Tibial artery (tissue), 4 donors: Measurements from ENCODE around the gene IMPDH2.
A peak's percentile ranks its signal among the peaks of the same experiment; 100 is the strongest.

Experiments
- DNase-seq, 2 donors: peaks; one replicate each; pipeline ENCODE4 v3.0.0-alpha.2; 2019
- H3K27ac ChIP-seq, 2 donors: fragments of 200-600 bp; sonication (generic) in 1 of 2; 1 replicate in 1 of 2; 2 replicates in 1 of 2; pipeline ENCODE4 v1.5.1; 2018 to 2019; ENCODE audit warnings: mild to moderate bottlenecking in 1 of 2
- H3K27me3 ChIP-seq, 2 donors: fragments of 200-600 bp; sonication (generic) in 1 of 2; one replicate each; pipeline versions ENCODE4 v1.5.1 to v1.6.0; 2016 to 2019
- H3K36me3 ChIP-seq, 3 donors: fragments of 200-600 bp; sonication (generic) in 2 of 3; one replicate each; pipeline ENCODE4 v1.5.1; 2016 to 2019; ENCODE audit warnings: mild to moderate bottlenecking in 2 of 3
- H3K4me1 ChIP-seq, 4 donors: fragments of 200-600 bp; sonication (generic) in 2 of 4; 1 replicate in 3 of 4; 2 replicates in 1 of 4; pipeline ENCODE4 v1.5.1; 2016 to 2019
- H3K4me3 ChIP-seq, 2 donors: fragments of 200-600 bp; sonication (generic) in 1 of 2; 1 replicate in 1 of 2; 2 replicates in 1 of 2; pipeline ENCODE4 v1.5.1; 2018 to 2019; ENCODE audit warnings: mild to moderate bottlenecking in 2 of 2
- H3K9me3 ChIP-seq, 3 donors: fragments of 200-600 bp; sonication (generic) in 1 of 3; one replicate each; pipeline ENCODE4 v1.5.1; 2016 to 2019
- intact Hi-C: fragments of 100-400 bp; cut with DNase I; formaldehyde crosslinking; loops from one replicate; pipeline ENCODE4 v1.15.0; 2023; ENCODE audit warnings: low total_unique reads
- TF ChIP-seq, protein P1 (sequence below), 2 experiments: fragments of 200-600 bp in 1 of 2; fragments of 450-650 bp in 1 of 2; IDR thresholded peaks; one replicate each; pipeline ENCODE4 v1.5.1; 2017 to 2019; ENCODE audit warnings: antibody characterized with exemption in 2 of 2, mild to moderate bottlenecking in 1 of 2, moderate library complexity in 1 of 2

Gene IMPDH2

DNA sequence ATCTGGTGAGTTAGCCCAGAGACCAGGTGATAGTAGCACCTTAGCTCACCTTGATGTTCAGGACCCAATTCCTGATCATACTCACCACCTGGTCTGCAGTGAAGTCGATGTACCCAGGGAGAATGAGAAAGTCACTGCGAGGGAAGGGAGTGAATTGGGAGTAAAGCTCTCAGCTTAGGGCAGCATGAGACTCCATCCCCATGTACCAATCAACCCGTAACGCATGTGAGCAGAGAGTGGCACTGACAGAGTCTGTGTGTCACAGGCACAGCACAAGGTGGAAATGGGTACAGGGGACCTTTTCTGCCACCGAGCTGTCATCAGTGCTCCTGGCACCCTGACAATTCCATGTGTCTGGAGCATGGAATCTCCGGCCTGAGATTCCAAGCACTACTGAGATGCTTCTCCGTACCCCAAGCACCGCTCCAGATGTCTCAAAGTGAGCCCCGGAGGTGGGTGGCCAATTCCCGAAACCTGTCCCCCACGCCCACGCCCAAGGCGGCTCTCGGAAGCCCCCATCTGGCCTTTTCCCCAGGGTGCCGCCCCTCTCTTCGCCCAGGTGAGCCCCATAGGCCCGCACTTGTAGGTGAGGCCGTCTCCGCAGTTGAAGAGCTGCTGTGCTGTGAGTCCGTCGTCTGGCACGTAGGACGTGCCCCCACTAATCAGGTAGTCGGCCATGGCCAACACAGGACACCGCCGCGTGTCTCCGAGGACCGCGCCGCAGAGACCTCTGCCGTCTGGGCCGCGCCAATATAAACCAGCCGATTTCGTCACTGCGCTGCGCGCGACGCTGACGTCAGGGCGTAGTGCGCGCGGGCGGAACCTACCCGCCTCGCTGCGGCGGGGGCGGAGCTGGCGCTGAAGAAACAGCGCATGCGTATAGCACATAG, at the start of gene IMPDH2:
TSS of gene IMPDH2 (minus strand) at position 726 of the 890 bp plus-strand sequence. CDS start at position 678, 48 bp downstream.
- TF ChIP-seq, protein P1, sequence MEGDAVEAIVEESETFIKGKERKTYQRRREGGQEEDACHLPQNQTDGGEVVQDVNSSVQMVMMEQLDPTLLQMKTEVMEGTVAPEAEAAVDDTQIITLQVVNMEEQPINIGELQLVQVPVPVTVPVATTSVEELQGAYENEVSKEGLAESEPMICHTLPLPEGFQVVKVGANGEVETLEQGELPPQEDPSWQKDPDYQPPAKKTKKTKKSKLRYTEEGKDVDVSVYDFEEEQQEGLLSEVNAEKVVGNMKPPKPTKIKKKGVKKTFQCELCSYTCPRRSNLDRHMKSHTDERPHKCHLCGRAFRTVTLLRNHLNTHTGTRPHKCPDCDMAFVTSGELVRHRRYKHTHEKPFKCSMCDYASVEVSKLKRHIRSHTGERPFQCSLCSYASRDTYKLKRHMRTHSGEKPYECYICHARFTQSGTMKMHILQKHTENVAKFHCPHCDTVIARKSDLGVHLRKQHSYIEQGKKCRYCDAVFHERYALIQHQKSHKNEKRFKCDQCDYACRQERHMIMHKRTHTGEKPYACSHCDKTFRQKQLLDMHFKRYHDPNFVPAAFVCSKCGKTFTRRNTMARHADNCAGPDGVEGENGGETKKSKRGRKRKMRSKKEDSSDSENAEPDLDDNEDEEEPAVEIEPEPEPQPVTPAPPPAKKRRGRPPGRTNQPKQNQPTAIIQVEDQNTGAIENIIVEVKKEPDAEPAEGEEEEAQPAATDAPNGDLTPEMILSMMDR (IDR thresholded peaks at IDR 0.05), result no peak
- no peaks in the 10 kb centered on the region for H3K27me3 ChIP-seq
- intact Hi-C loops, result no loop called here
- H3K4me3 ChIP-seq, result peak within 1 kb of the TSS; percentile 63 to 86
- peak within 1 kb of the TSS; percentile 96 for H3K27ac ChIP-seq
- no peaks in the 10 kb centered on the region for H3K9me3 ChIP-seq
- peaks cover 38 to 77% (median 59%) of the 10 kb centered on the region in 3 donors for H3K36me3 ChIP-seq
- DNase-seq, result peak; percentile 91 to 95
- H3K4me1 ChIP-seq, result peaks cover 0 to 19% (median 14%) of the 10 kb centered on the region in 4 donors

DNA sequence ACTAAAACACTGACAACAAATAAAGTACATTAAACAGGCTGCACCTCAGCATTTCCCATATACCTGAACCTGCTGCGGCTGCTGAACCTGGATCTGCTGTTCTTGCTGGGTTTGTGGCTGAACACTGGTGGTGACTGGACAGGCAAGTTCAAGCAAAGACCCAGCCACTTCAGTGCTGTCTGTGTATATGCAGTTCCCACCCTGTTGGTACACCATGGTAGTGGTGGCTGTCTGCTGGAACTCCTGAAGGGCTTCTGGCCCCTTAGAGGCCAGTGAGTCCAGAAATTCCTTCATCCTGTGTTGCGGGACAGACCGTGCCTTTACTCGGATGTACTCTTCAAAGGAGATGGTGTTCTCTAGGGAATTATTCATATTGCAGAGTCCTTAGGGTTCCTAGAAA, 47.4 kb upstream of the IMPDH2 start:
- Histone ChIP-seq H3K9me3 (no peaks in the 10 kb centered on the region), H3K4me3 (no peak overlapping the region), H3K36me3 (peaks cover 56 to 73% (median 62%) of the 10 kb centered on the region in 3 donors), H3K4me1 (no peaks in the 10 kb centered on the region), H3K27ac (no peak overlapping the region), H3K27me3 (no peaks in the 10 kb centered on the region)
- intact Hi-C loops, result no loop called here
- DNase-seq, result no peak
- TF ChIP-seq, protein P1 (IDR thresholded peaks at IDR 0.05), result no peak

DNA sequence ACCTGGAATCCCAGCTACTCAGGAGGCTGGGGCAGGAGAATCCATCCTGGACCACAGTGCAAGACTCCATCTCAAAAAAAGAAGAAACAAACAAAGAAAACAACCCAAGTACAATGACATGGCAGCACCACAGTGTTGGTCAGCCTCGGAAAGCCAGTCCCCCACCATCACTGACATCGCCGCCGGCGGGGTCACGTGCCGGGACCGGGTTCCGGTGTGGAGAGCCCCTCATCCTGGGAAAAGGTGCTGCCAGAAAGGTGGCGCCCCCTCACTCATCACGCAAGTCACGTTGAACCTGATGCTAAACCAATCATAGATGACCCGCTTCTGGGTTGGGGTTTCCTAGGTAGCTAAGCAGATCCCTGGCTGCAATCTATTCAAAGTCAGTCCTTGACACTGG, 46.9 kb upstream of the IMPDH2 start:
- H3K9me3 ChIP-seq, result no peaks in the 10 kb centered on the region
- TF ChIP-seq, protein P1 (IDR thresholded peaks at IDR 0.05), result no peak
- no peaks in the 10 kb centered on the region for H3K4me1 ChIP-seq
- H3K36me3 ChIP-seq, result peaks cover 61 to 79% (median 67%) of the 10 kb centered on the region in 3 donors
- H3K4me3 ChIP-seq, result no peak overlapping the region
- DNase-seq, result no peak
- H3K27me3 ChIP-seq, result no peaks in the 10 kb centered on the region
- intact Hi-C loops, result no loop called here
- no peak overlapping the region for H3K27ac ChIP-seq

DNA sequence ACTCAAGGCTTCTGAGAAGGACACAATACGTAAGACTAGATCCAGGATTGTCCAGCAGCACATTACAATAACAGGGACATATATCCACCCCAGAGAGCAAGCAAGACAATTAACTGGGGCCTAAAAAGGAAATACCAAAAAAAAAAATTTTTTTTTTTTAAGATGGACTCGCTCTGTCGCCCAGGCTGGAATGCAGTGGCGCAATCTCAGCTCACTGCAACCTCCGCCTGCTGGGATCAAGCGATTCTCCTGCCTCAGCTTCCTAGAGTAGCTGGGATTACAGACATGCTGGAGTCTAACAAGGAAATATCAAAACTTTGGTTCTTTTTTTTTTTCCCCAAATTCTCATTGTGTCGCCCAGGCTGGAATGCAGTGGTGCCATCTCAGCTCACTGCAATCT, 28.8 kb upstream of the IMPDH2 start:
- Histone ChIP-seq H3K9me3 (no peaks in the 10 kb centered on the region), H3K27me3 (no peaks in the 10 kb centered on the region), H3K27ac (no peak overlapping the region), H3K36me3 (peaks cover 47 to 85% (median 54%) of the 10 kb centered on the region in 3 donors), H3K4me3 (no peak overlapping the region), H3K4me1 (no peaks in the 10 kb centered on the region)
- TF ChIP-seq, protein P1 (IDR thresholded peaks at IDR 0.05), result no peak
- DNase-seq, result no peak
- intact Hi-C loops, result no loop called here

DNA sequence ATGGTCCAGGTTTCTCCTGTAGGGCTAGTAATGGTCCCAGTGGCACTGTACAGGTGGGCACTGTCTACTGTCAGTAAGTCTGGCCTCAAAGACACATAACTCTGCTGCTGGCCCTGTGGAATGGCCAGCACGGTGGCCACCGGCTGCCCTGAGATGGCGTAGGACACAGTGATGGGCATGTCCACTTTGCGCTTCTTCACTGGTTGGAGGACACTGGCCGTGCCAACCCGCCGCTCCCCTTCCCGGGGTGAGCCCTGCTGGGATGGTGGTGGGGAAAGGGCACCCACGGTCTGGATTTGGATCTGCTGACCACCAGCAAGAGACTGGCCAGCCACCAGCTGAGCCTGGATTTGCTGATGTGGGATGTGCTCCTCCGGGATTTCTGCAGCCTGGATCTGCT, 28.1 kb upstream of the IMPDH2 start:
- TF ChIP-seq, protein P1 (IDR thresholded peaks at IDR 0.05), result no peak
- Histone ChIP-seq H3K36me3 (peaks cover 51 to 85% (median 57%) of the 10 kb centered on the region in 3 donors), H3K4me1 (no peaks in the 10 kb centered on the region), H3K27me3 (no peaks in the 10 kb centered on the region), H3K9me3 (no peaks in the 10 kb centered on the region), H3K4me3 (no peak overlapping the region), H3K27ac (no peak overlapping the region)
- no peak for DNase-seq
- intact Hi-C loops, result no loop called here
